ENCODE data around the gene C14orf180. TPM values are rescaled to one million over a fixed set of nuclear protein-coding genes. Genes with fewer than 3 reads are reported as not detected.

Gene C14orf180
- total and polyA plus RNA-seq, 2 donors from 2014 or later: 2.1 to 3.1 TPM

GRCh38 chr14:104593241-104593701 lies 13.7 kb downstream of the C14orf180 start:
- Histone ChIP-seq H3K27me3 (ENCODE audit: control insufficient read depth, insufficient read depth, low read length) (no peaks in the 10 kb centered on the region), H3K9ac (ENCODE audit: low read length in 3 of 3) (no peak overlapping the region), H3K9me3 (ENCODE audit: control insufficient read depth in 2 of 3, insufficient read depth in 1 of 3, low read length in 3 of 3) (no peaks in the 10 kb centered on the region), H3K27ac (ENCODE audit: low read depth in 2 of 2, low read length in 2 of 2) (no peak overlapping the region), H3K4me1 (ENCODE audit: control insufficient read depth in 2 of 3, insufficient read depth in 2 of 3, low read depth in 1 of 3, low read length in 3 of 3) (no peaks in the 10 kb centered on the region), H3K4me3 (ENCODE audit: low read length in 3 of 3) (no peak overlapping the region), H3K36me3 (ENCODE audit: control insufficient read depth in 2 of 3, insufficient read depth in 3 of 3, low read length in 3 of 3) (no peaks in the 10 kb centered on the region)
- DNase-seq (peak in 2 of 5 donors; percentile 35 to 67), FAIRE-seq (no peak)
- no peak for TF ChIP-seq CTCF (IDR thresholded peaks at IDR 0.05; ENCODE audit: borderline replicate concordance, extremely low read depth, insufficient read depth)
- intact Hi-C loops (cut with DNase I): no loop called here

- no peak for FAIRE-seq
Observed at GRCh38 chr14:104593710-104594136, 14.2 kb downstream of the C14orf180 start.

GRCh38 chr14:104594310-104595046 lies 14.9 kb downstream of the C14orf180 start:
- Histone ChIP-seq H3K27me3 (ENCODE audit: control insufficient read depth, insufficient read depth, low read length) (no peaks in the 10 kb centered on the region), H3K9ac (ENCODE audit: low read length in 3 of 3) (no peak overlapping the region), H3K4me3 (ENCODE audit: low read length in 3 of 3) (no peak overlapping the region), H3K9me3 (ENCODE audit: control insufficient read depth in 2 of 3, insufficient read depth in 1 of 3, low read length in 3 of 3) (no peaks in the 10 kb centered on the region), H3K27ac (ENCODE audit: low read depth in 2 of 2, low read length in 2 of 2) (no peak overlapping the region), H3K4me1 (ENCODE audit: control insufficient read depth in 2 of 3, insufficient read depth in 2 of 3, low read depth in 1 of 3, low read length in 3 of 3) (no peaks in the 10 kb centered on the region), H3K36me3 (ENCODE audit: control insufficient read depth in 2 of 3, insufficient read depth in 3 of 3, low read length in 3 of 3) (no peaks in the 10 kb centered on the region)
- no peak for FAIRE-seq
- peak in 2 of 5 donors; percentile 19 to 53 for DNase-seq
- TF ChIP-seq CTCF (IDR thresholded peaks at IDR 0.05; ENCODE audit: borderline replicate concordance, extremely low read depth, insufficient read depth): no peak
- intact Hi-C loops (cut with DNase I): no loop called here

More at GRCh38 chr14:104593710-104594136, 14.2 kb downstream of the C14orf180 start:
- H3K4me1 ChIP-seq (ENCODE audit: control insufficient read depth in 2 of 3, insufficient read depth in 2 of 3, low read depth in 1 of 3, low read length in 3 of 3): no peaks in the 10 kb centered on the region
- no peak overlapping the region for H3K4me3 ChIP-seq (ENCODE audit: low read length in 3 of 3)
- DNase-seq: peak in 2 of 5 donors; percentile 35 to 61
- H3K9ac ChIP-seq (ENCODE audit: low read length in 3 of 3): no peak overlapping the region
- H3K27ac ChIP-seq (ENCODE audit: low read depth in 2 of 2, low read length in 2 of 2): no peak overlapping the region
- H3K36me3 ChIP-seq (ENCODE audit: control insufficient read depth in 2 of 3, insufficient read depth in 3 of 3, low read length in 3 of 3): no peaks in the 10 kb centered on the region
- TF ChIP-seq CTCF (IDR thresholded peaks at IDR 0.05; ENCODE audit: borderline replicate concordance, extremely low read depth, insufficient read depth): no peak
- no peaks in the 10 kb centered on the region for H3K27me3 ChIP-seq (ENCODE audit: control insufficient read depth, insufficient read depth, low read length)
- intact Hi-C loops (cut with DNase I): no loop called here
- H3K9me3 ChIP-seq (ENCODE audit: control insufficient read depth in 2 of 3, insufficient read depth in 1 of 3, low read length in 3 of 3): no peaks in the 10 kb centered on the region
